ENCODE data around the gene CCDC191. TPM values are rescaled to one million over a fixed set of nuclear protein-coding genes. Genes with fewer than 3 reads are reported as not detected.
A peak's percentile ranks its signal among the peaks of the same experiment; 100 is the strongest.

CCDC191 gene
- polyA plus RNA-seq, 1 donor from 2014 or later, result 13.3 TPM

GRCh38 chr3:114080201-114080600, 23.9 kb upstream of the CCDC191 start:
- H3K4me1 Mint-ChIP-seq, result no peaks in the 10 kb centered on the region
- no peaks in the 10 kb centered on the region for H3K27me3 Mint-ChIP-seq
- H3K36me3 Mint-ChIP-seq, result peaks cover 13% of the 10 kb centered on the region
- no peak overlapping the region for H3K27ac Mint-ChIP-seq
- no peaks in the 10 kb centered on the region for H3K9me3 Mint-ChIP-seq
- no peak overlapping the region for H3K4me3 Mint-ChIP-seq

GRCh38 chr3:114079761-114080160, 23.4 kb upstream of the CCDC191 start:
- H3K4me3 Mint-ChIP-seq, result no peak overlapping the region
- no peak overlapping the region for H3K27ac Mint-ChIP-seq
- H3K9me3 Mint-ChIP-seq, result no peaks in the 10 kb centered on the region
- H3K4me1 Mint-ChIP-seq, result no peaks in the 10 kb centered on the region
- H3K27me3 Mint-ChIP-seq, result no peaks in the 10 kb centered on the region
- peaks cover 13% of the 10 kb centered on the region for H3K36me3 Mint-ChIP-seq

GRCh38 chr3:114078126-114078525, 21.8 kb upstream of the CCDC191 start:
- Mint-ChIP-seq H3K36me3 (peaks cover 6% of the 10 kb centered on the region), H3K27ac (no peak overlapping the region), H3K9me3 (no peaks in the 10 kb centered on the region), H3K4me3 (no peak overlapping the region), H3K27me3 (no peaks in the 10 kb centered on the region), H3K4me1 (peaks cover 0 to 1% (median 0%) of the 10 kb centered on the region in 3 donors)

- H3K27me3 Mint-ChIP-seq, result no peaks in the 10 kb centered on the region
- H3K36me3 Mint-ChIP-seq, result peaks cover 5% of the 10 kb centered on the region
- no peak overlapping the region for H3K4me3 Mint-ChIP-seq
- no peak overlapping the region for H3K27ac Mint-ChIP-seq
- no peaks in the 10 kb centered on the region for H3K9me3 Mint-ChIP-seq
- peaks cover under 1 to 3% (median 3%) of the 10 kb centered on the region in 3 donors for H3K4me1 Mint-ChIP-seq
Measured at GRCh38 chr3:114076711-114077110, 20.4 kb upstream of the CCDC191 start.

- H3K4me1 Mint-ChIP-seq, result peaks cover 3 to 5% (median 3%) of the 10 kb centered on the region in 3 donors
- peaks cover 0 to 3% (median 0%) of the 10 kb centered on the region in 3 donors for H3K9me3 Mint-ChIP-seq
- H3K4me3 Mint-ChIP-seq, result no peak overlapping the region
- H3K36me3 Mint-ChIP-seq, result peaks cover 17% of the 10 kb centered on the region
- H3K27me3 Mint-ChIP-seq, result no peaks in the 10 kb centered on the region
- peak overlapping the region in 1 of 3 donors; percentile 45 for H3K27ac Mint-ChIP-seq
Measured at GRCh38 chr3:114071786-114072185, 15.5 kb upstream of the CCDC191 start.

- no peak overlapping the region for H3K4me3 Mint-ChIP-seq
- H3K9me3 Mint-ChIP-seq, result peaks cover 0 to 3% (median 0%) of the 10 kb centered on the region in 3 donors
- peaks cover 16% of the 10 kb centered on the region for H3K36me3 Mint-ChIP-seq
- peaks cover 5 to 13% (median 7%) of the 10 kb centered on the region in 3 donors for H3K4me1 Mint-ChIP-seq
- no peak overlapping the region for H3K27ac Mint-ChIP-seq
- no peaks in the 10 kb centered on the region for H3K27me3 Mint-ChIP-seq
Measured at GRCh38 chr3:114068336-114068735, 12.0 kb upstream of the CCDC191 start.

- H3K36me3 Mint-ChIP-seq, result peaks cover 16% of the 10 kb centered on the region
- H3K9me3 Mint-ChIP-seq, result peaks cover 0 to 3% (median 0%) of the 10 kb centered on the region in 3 donors
- no peak overlapping the region for H3K27ac Mint-ChIP-seq
- no peak overlapping the region for H3K4me3 Mint-ChIP-seq
- peaks cover 7 to 16% (median 9%) of the 10 kb centered on the region in 3 donors for H3K4me1 Mint-ChIP-seq
- no peaks in the 10 kb centered on the region for H3K27me3 Mint-ChIP-seq
Measured at GRCh38 chr3:114067804-114068203, 11.5 kb upstream of the CCDC191 start.

- Mint-ChIP-seq H3K9me3 (no peaks in the 10 kb centered on the region), H3K4me1 (peaks cover 33 to 51% (median 45%) of the 10 kb centered on the region in 3 donors), H3K27ac (peak overlapping the region in 1 of 3 donors; percentile 13), H3K36me3 (peaks cover 3% of the 10 kb centered on the region), H3K27me3 (peaks cover 3% of the 10 kb centered on the region), H3K4me3 (peak overlapping the region in 1 of 4 donors; percentile 54)
Measured at GRCh38 chr3:114060906-114061655, 4.8 kb upstream of the CCDC191 start.

- H3K4me1 Mint-ChIP-seq, result peaks cover 31 to 54% (median 52%) of the 10 kb centered on the region in 3 donors
- peak overlapping the region in 3 of 4 donors; percentile 75 to 88 (median 82) for H3K4me3 Mint-ChIP-seq
- peaks cover 1% of the 10 kb centered on the region for H3K36me3 Mint-ChIP-seq
- peak overlapping the region in 1 of 3 donors; percentile 19 for H3K27ac Mint-ChIP-seq
- peaks cover 3% of the 10 kb centered on the region for H3K27me3 Mint-ChIP-seq
- H3K9me3 Mint-ChIP-seq, result no peaks in the 10 kb centered on the region
Measured at GRCh38 chr3:114058646-114059045, 2.3 kb upstream of the CCDC191 start.

GRCh38 chr3:114057011-114057347, 653 bp upstream of the CCDC191 start:
- peaks cover 26 to 46% (median 45%) of the 10 kb centered on the region in 3 donors for H3K4me1 Mint-ChIP-seq
- H3K27ac Mint-ChIP-seq, result peak overlapping the region; percentile 88 to 100 (median 98)
- peaks cover 3% of the 10 kb centered on the region for H3K27me3 Mint-ChIP-seq
- peaks cover 2% of the 10 kb centered on the region for H3K36me3 Mint-ChIP-seq
- H3K9me3 Mint-ChIP-seq, result no peaks in the 10 kb centered on the region
- peak overlapping the region; percentile 88 to 99 (median 98) for H3K4me3 Mint-ChIP-seq

GRCh38 chr3:114052216-114052615, 4.1 kb downstream of the CCDC191 start:
- no peaks in the 10 kb centered on the region for H3K9me3 Mint-ChIP-seq
- H3K27me3 Mint-ChIP-seq, result peaks cover 3% of the 10 kb centered on the region
- peak overlapping the region in 1 of 4 donors; percentile 59 for H3K4me3 Mint-ChIP-seq
- peaks cover 10 to 11% (median 11%) of the 10 kb centered on the region in 3 donors for H3K4me1 Mint-ChIP-seq
- peaks cover 6% of the 10 kb centered on the region for H3K36me3 Mint-ChIP-seq
- no peak overlapping the region for H3K27ac Mint-ChIP-seq

- H3K36me3 Mint-ChIP-seq, result no peaks in the 10 kb centered on the region
- no peaks in the 10 kb centered on the region for H3K27me3 Mint-ChIP-seq
- H3K4me1 Mint-ChIP-seq, result peaks cover 0 to 4% (median 3%) of the 10 kb centered on the region in 3 donors
- H3K27ac Mint-ChIP-seq, result peak overlapping the region in 1 of 3 donors; percentile 79
- H3K4me3 Mint-ChIP-seq, result no peak overlapping the region
- H3K9me3 Mint-ChIP-seq, result no peaks in the 10 kb centered on the region
Measured at GRCh38 chr3:114043205-114043604, 13.1 kb downstream of the CCDC191 start.

- H3K27ac Mint-ChIP-seq, result no peak overlapping the region
Measured at GRCh38 chr3:114035896-114036295, 20.4 kb downstream of the CCDC191 start.

GRCh38 chr3:114034787-114035545, 21.4 kb downstream of the CCDC191 start:
- no peaks in the 10 kb centered on the region for H3K9me3 Mint-ChIP-seq
- no peak overlapping the region for H3K4me3 Mint-ChIP-seq
- no peaks in the 10 kb centered on the region for H3K4me1 Mint-ChIP-seq
- H3K36me3 Mint-ChIP-seq, result peaks cover 2% of the 10 kb centered on the region
- H3K27ac Mint-ChIP-seq, result no peak overlapping the region
- no peaks in the 10 kb centered on the region for H3K27me3 Mint-ChIP-seq

More at GRCh38 chr3:114035896-114036295, 20.4 kb downstream of the CCDC191 start:
- Mint-ChIP-seq H3K36me3 (peaks cover 2% of the 10 kb centered on the region), H3K4me3 (no peak overlapping the region), H3K27me3 (no peaks in the 10 kb centered on the region), H3K9me3 (no peaks in the 10 kb centered on the region), H3K4me1 (no peaks in the 10 kb centered on the region)

- Mint-ChIP-seq H3K36me3 (peaks cover 2% of the 10 kb centered on the region), H3K27ac (no peak overlapping the region), H3K4me3 (no peak overlapping the region), H3K4me1 (no peaks in the 10 kb centered on the region), H3K9me3 (no peaks in the 10 kb centered on the region), H3K27me3 (no peaks in the 10 kb centered on the region)
Measured at GRCh38 chr3:114034211-114034610, 22.1 kb downstream of the CCDC191 start.
